GM12891 (cell line): ENCODE measurements around the gene GABARAPL2.

Experiments used
- PAX5 ChIP-seq: IDR thresholded peaks from 2 replicates; pipeline ENCODE4 v1.6.1; 2011; ENCODE audit warnings: low read length, moderate library complexity, mild to moderate bottlenecking; ENCODE audit not compliant: insufficient read depth, severe bottlenecking
- POLR2A ChIP-seq: IDR thresholded peaks from 2 replicates; pipeline ENCODE4 v1.6.1; 2011; ENCODE audit warnings: low read depth, low read length, control low read depth
- POLR2AphosphoS5 ChIP-seq: IDR thresholded peaks from 2 replicates; pipeline ENCODE4 v1.6.1; 2011; ENCODE audit warnings: low read depth, low read length, control low read depth
- SPI1 ChIP-seq: IDR thresholded peaks from 2 replicates; pipeline ENCODE4 v1.6.1; 2011; ENCODE audit warnings: low read depth, low read length, control low read depth
- TAF1 ChIP-seq: IDR thresholded peaks from 2 replicates; pipeline ENCODE4 v1.6.1; 2011; ENCODE audit warnings: low read depth, low read length, control low read depth

GRCh38 chr16:75573955-75574354 is 7.8 kb downstream of the GABARAPL2 start:
- no peak for TF ChIP-seq TAF1
- TF ChIP-seq POLR2A = no peak
- no peak for TF ChIP-seq POLR2AphosphoS5
- no peak for TF ChIP-seq SPI1
- TF ChIP-seq PAX5 = no peak
